Mesenchymal stem cell (in vitro differentiated cells and primary cell): ENCODE measurements around the gene IFT88.

ENCODE experiments used
- DNase-seq: peaks from one replicate; pipeline ENCODE4 v3.0.0-alpha.2; 2013
- H2AFZ ChIP-seq: one replicate; pipeline ENCODE4 v1.6.1; 2013; ENCODE audit warnings: low read depth, mild to moderate bottlenecking, control low read depth, inconsistent platforms, low read length, moderate library complexity
- H2AK5ac ChIP-seq: 2 replicates; pipeline ENCODE4 v1.6.1; 2013; ENCODE audit warnings: low read length, moderate library complexity, mild to moderate bottlenecking, inconsistent platforms; ENCODE audit not compliant: severe bottlenecking
- H2BK120ac ChIP-seq: one replicate; pipeline ENCODE4 v1.6.1; 2013; ENCODE audit warnings: low read depth, mild to moderate bottlenecking, inconsistent platforms, low read length, moderate library complexity
- H2BK12ac ChIP-seq, 2 experiments: one replicate each; pipeline ENCODE4 v1.6.1; 2013; ENCODE audit warnings: inconsistent platforms in 2 of 2, low read length in 2 of 2, mild to moderate bottlenecking in 2 of 2, moderate library complexity in 2 of 2, control low read depth in 1 of 2
- H2BK15ac ChIP-seq: one replicate; pipeline ENCODE4 v1.6.1; 2013; ENCODE audit warnings: mild to moderate bottlenecking, low read depth, inconsistent platforms; ENCODE audit not compliant: poor library complexity, severe bottlenecking
- H2BK5ac ChIP-seq: 2 replicates; pipeline ENCODE4 v1.6.1; 2013; ENCODE audit warnings: low read depth, mild to moderate bottlenecking, low read length, control low read depth, inconsistent platforms; ENCODE audit not compliant: poor library complexity, severe bottlenecking
- H3K14ac ChIP-seq, 2 experiments: one replicate each; pipeline ENCODE4 v1.6.1; 2013; ENCODE audit warnings: inconsistent platforms in 2 of 2, low read length in 2 of 2, control low read depth in 1 of 2, mild to moderate bottlenecking in 1 of 2, moderate library complexity in 1 of 2
- H3K18ac ChIP-seq, 2 experiments: one replicate each; pipeline ENCODE4 v1.6.1; 2013; ENCODE audit warnings: inconsistent platforms in 2 of 2, low read length in 2 of 2, control low read depth in 1 of 2, low read depth in 1 of 2, mild to moderate bottlenecking in 1 of 2
- H3K23ac ChIP-seq, 2 experiments: one replicate each; pipeline ENCODE4 v1.6.1; 2013; ENCODE audit warnings: inconsistent platforms in 2 of 2, low read length in 2 of 2, mild to moderate bottlenecking in 2 of 2, moderate library complexity in 2 of 2, control low read depth in 1 of 2
- H3K27ac ChIP-seq: 2 replicates; pipeline ENCODE4 v1.5.1; 2013; ENCODE audit warnings: mild to moderate bottlenecking, moderate library complexity, low read length, control low read depth, inconsistent platforms; ENCODE audit not compliant: poor library complexity, severe bottlenecking
- H3K27me3 ChIP-seq, 2 experiments: 2 replicates each; pipeline versions ENCODE4 v1.6.1 to v1.7.0; 2013; ENCODE audit warnings: low read length in 2 of 2, mild to moderate bottlenecking in 2 of 2, moderate library complexity in 2 of 2, control low read depth in 1 of 2, inconsistent platforms in 1 of 2; ENCODE audit not compliant: control insufficient read depth in 1 of 2, insufficient read depth in 1 of 2
- H3K36me3 ChIP-seq, 2 experiments: 2 replicates each; pipeline versions ENCODE4 v1.6.1 to v1.7.0; 2013; ENCODE audit warnings: low read length in 2 of 2, control low read depth in 1 of 2, inconsistent platforms in 1 of 2, low read depth in 1 of 2, mild to moderate bottlenecking in 1 of 2; ENCODE audit not compliant: insufficient read depth in 2 of 2, control insufficient read depth in 1 of 2
- H3K4ac ChIP-seq, 2 experiments: one replicate each; pipeline ENCODE4 v1.6.1; 2013; ENCODE audit warnings: inconsistent platforms in 2 of 2, low read length in 2 of 2, mild to moderate bottlenecking in 2 of 2, moderate library complexity in 2 of 2, control low read depth in 1 of 2, low read depth in 1 of 2
- H3K4me1 ChIP-seq: 2 replicates; pipeline ENCODE4 v1.6.1; 2013; ENCODE audit warnings: low read depth, low read length, control low read depth; ENCODE audit not compliant: control insufficient read depth, insufficient read depth
- H3K4me2 ChIP-seq: 2 replicates; pipeline ENCODE4 v1.6.1; 2013; ENCODE audit warnings: low read length, mild to moderate bottlenecking, inconsistent platforms; ENCODE audit not compliant: poor library complexity, severe bottlenecking
- H3K4me3 ChIP-seq, 2 experiments: 2 replicates each; pipeline versions ENCODE4 v1.5.1 to v1.7.0; 2013; ENCODE audit warnings: low read length in 2 of 2, mild to moderate bottlenecking in 2 of 2, control low read depth in 1 of 2, low read depth in 1 of 2; ENCODE audit not compliant: insufficient read depth in 1 of 2
- H3K79me1 ChIP-seq: replicated peaks from 2 replicates; pipeline ENCODE4 v1.6.1; 2013; ENCODE audit warnings: mild to moderate bottlenecking, control low read depth, low read length, inconsistent platforms; ENCODE audit not compliant: poor library complexity, severe bottlenecking
- H3K9ac ChIP-seq: 2 replicates; pipeline ENCODE4 v1.7.0; 2013; ENCODE audit warnings: mild to moderate bottlenecking, low read length, moderate library complexity
- H3K9me3 ChIP-seq: 2 replicates; pipeline ENCODE4 v1.7.0; 2013; ENCODE audit warnings: mild to moderate bottlenecking, low read length; ENCODE audit not compliant: control insufficient read depth
- H4K8ac ChIP-seq: one replicate; pipeline ENCODE4 v1.6.1; 2013; ENCODE audit warnings: inconsistent platforms, mild to moderate bottlenecking, low read length, moderate library complexity
- H4K91ac ChIP-seq: one replicate; pipeline ENCODE4 v1.6.1; 2013; ENCODE audit warnings: mild to moderate bottlenecking, low read length, inconsistent platforms
- WGBS: methylation state at CpG from one replicate; pipeline ENCODE4 v1.1.7; 2013; ENCODE audit warnings: mixed read lengths; 5-methylcytosine and 5-hydroxymethylcytosine counted together

IFT88 gene

DNA sequence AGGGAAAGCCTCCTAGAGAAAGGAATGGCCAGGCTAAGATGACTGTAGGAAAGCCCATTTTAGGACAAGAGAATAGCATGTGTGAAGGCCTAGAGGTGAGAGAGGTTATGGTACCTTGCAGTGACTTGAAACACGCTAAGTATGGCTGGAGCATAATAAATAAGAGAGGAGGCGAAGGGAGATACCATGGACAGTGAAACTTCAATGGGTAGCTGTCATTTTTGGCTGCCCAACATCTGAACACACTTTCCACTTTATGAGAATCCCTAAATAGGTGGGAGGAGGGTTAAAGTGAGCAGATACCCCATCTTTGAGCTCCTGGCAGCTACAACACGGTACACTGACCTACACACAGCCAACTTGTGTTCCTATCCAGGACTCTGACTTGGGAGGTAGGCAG is 8.0 kb upstream of the IFT88 start:
- Histone ChIP-seq H4K91ac (no peak overlapping the region), H3K27ac (no peak overlapping the region), H2AK5ac (no peak overlapping the region), H4K8ac (no peak overlapping the region), H2BK15ac (no peak overlapping the region), H3K36me3 (no peaks in the 10 kb centered on the region), H3K14ac (no peak overlapping the region), H3K18ac (no peak overlapping the region), H3K23ac (no peak overlapping the region), H3K4me2 (no peak overlapping the region), H3K9ac (no peak overlapping the region), H3K4me1 (no peaks in the 10 kb centered on the region), H3K4me3 (no peak overlapping the region), H3K79me1 (no peaks in the 10 kb centered on the region), H2BK5ac (no peak overlapping the region), H2BK12ac (no peak overlapping the region), H2AFZ (no peak overlapping the region), H2BK120ac (no peak overlapping the region), H3K27me3 (no peaks in the 10 kb centered on the region), H3K9me3 (no peaks in the 10 kb centered on the region), H3K4ac (no peak overlapping the region)
- no peak for DNase-seq
- WGBS: 91% methylated on average over 3 of the region's 3 CpGs

DNA sequence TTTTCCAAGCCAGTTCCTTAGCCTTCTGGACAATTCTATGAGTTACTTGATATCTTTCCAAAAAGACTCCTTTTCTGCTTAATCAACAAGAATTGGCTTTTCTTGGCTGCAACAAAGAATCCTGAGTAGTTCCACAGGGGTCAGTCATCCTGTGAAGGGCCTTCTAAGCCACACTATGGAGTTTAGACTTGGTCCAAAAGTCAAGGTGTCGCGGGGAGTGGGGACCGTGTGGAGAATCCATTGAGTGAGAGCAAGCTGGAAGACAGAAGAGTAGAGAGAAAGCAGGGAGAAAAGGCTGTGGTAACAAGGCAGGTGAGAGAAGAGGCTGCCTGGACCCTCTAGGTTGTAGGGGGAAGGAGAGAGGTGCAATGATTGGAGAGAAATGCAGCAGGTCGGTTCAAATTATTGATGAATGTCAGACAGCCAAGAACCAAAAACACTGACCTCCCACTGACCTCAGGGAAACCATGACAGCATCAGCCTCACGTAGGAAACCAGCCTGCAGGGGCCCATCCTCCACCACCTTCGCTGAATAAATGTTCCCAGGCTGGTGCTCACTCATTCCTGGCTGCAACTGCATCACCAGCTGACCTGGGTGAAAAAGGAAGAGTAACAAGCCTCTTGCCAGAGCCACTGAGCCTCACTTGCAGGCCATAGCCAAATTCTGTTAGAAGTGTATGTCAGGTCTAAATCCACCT is 7.1 kb upstream of the IFT88 start:
- WGBS: 89% methylated on average over 6 of the region's 6 CpGs
- H3K4me2 ChIP-seq: no peak overlapping the region
- DNase-seq: no peak
- no peak overlapping the region for H3K4ac ChIP-seq
- H3K9me3 ChIP-seq: peaks cover 7% of the 10 kb centered on the region
- no peak overlapping the region for H4K91ac ChIP-seq
- H2BK5ac ChIP-seq: no peak overlapping the region
- no peaks in the 10 kb centered on the region for H3K4me1 ChIP-seq
- H3K27me3 ChIP-seq: no peaks in the 10 kb centered on the region
- no peak overlapping the region for H2BK15ac ChIP-seq
- no peak overlapping the region for H2BK12ac ChIP-seq
- no peak overlapping the region for H2BK120ac ChIP-seq
- H3K14ac ChIP-seq: no peak overlapping the region
- no peak overlapping the region for H2AK5ac ChIP-seq
- no peak overlapping the region for H3K27ac ChIP-seq
- H4K8ac ChIP-seq: no peak overlapping the region
- no peak overlapping the region for H2AFZ ChIP-seq
- H3K36me3 ChIP-seq: no peaks in the 10 kb centered on the region
- H3K18ac ChIP-seq: no peak overlapping the region
- no peak overlapping the region for H3K23ac ChIP-seq
- no peaks in the 10 kb centered on the region for H3K79me1 ChIP-seq
- no peak overlapping the region for H3K9ac ChIP-seq
- H3K4me3 ChIP-seq: no peak overlapping the region

DNA sequence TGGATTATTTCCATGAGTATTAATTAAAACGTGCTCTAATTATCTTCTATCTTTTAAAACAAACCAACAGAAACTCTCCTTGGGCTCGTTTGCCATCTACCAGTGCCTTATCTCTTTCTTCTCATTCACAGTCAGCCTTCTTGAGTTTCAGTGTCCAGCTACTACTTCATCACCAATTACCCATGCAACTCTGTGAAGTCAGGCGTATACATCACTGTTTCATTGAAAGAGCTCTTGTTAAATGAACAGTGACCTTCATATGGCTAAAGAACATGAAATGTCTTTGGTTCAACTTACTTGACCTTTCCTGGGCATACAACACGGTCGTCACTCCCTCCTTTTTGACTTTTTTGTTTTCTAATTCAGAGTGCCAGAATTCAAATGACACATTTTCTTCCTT is 5.2 kb upstream of the IFT88 start:
- no peak overlapping the region for H2BK12ac ChIP-seq
- no peak overlapping the region for H3K23ac ChIP-seq
- no peak overlapping the region for H2BK120ac ChIP-seq
- 62% methylated on average over 5 of the region's 5 CpGs for WGBS
- peaks cover 17% of the 10 kb centered on the region for H3K9me3 ChIP-seq
- no peak overlapping the region for H2AK5ac ChIP-seq
- H3K18ac ChIP-seq: no peak overlapping the region
- H3K4me1 ChIP-seq: no peaks in the 10 kb centered on the region
- H3K79me1 ChIP-seq: no peaks in the 10 kb centered on the region
- H3K27me3 ChIP-seq: no peaks in the 10 kb centered on the region
- H2AFZ ChIP-seq: no peak overlapping the region
- no peak overlapping the region for H4K8ac ChIP-seq
- H4K91ac ChIP-seq: no peak overlapping the region
- DNase-seq: no peak
- H3K9ac ChIP-seq: no peak overlapping the region
- no peak overlapping the region for H2BK15ac ChIP-seq
- H3K4ac ChIP-seq: no peak overlapping the region
- H3K36me3 ChIP-seq: no peaks in the 10 kb centered on the region
- H3K27ac ChIP-seq: no peak overlapping the region
- H3K4me3 ChIP-seq: no peak overlapping the region
- H2BK5ac ChIP-seq: no peak overlapping the region
- H3K14ac ChIP-seq: no peak overlapping the region
- no peak overlapping the region for H3K4me2 ChIP-seq

DNA sequence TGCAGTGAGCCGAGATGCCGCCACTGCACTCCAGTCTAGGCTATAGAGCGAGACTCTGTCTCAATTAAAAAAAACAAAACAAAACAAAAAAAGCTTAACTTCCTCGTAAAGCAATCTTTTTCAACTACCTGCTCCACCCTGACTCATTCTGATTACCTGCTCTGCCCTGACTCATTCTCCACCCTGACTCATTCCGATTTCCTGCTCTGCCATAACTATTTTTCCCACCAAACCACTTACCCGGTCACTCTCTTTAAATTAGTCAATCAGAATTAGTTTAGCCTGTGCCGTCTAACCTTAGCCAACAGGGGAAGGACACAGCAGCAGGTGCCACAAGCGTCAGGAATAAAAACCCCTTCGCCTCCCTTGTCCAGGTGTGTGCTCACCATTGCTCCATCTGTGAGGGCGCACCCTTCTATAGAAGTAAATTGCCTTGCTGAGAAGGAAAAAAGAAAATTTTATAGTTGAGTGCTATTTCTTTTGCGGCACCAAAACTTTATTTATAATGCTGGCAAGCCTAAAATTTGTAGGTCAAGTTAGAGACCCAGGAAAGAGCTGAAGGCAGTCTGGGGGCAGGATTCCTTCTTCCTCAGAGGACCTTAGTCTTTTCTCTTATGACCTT is 1.7 kb upstream of the IFT88 start:
- Histone ChIP-seq H3K4ac (no peak overlapping the region), H2BK120ac (no peak overlapping the region), H2BK5ac (no peak overlapping the region), H4K91ac (no peak overlapping the region), H3K4me1 (peaks cover 2% of the 10 kb centered on the region), H3K27ac (no peak overlapping the region), H3K79me1 (no peaks in the 10 kb centered on the region), H2BK12ac (no peak overlapping the region), H2BK15ac (no peak overlapping the region), H3K4me3 (no peak overlapping the region), H3K23ac (no peak overlapping the region), H2AK5ac (no peak overlapping the region), H3K9me3 (peaks cover 17% of the 10 kb centered on the region), H3K36me3 (no peaks in the 10 kb centered on the region), H3K14ac (no peak overlapping the region), H2AFZ (no peak overlapping the region), H3K9ac (no peak overlapping the region), H3K4me2 (no peak overlapping the region), H4K8ac (no peak overlapping the region), H3K18ac (no peak overlapping the region), H3K27me3 (no peaks in the 10 kb centered on the region)
- DNase-seq: no peak
- 93% methylated on average over 11 of the region's 11 CpGs for WGBS
